HCT116 (cell line): ENCODE results near the gene SBNO2.

Experiments used
- CBX3 ChIP-seq: IDR thresholded peaks from 2 replicates; pipeline ENCODE4 v1.6.1; 2012; ENCODE audit warnings: low read depth
- CTCF ChIP-seq, 3 experiments: fragments of 200-600 bp in 1 of 3; sonication (generic) in 1 of 3; IDR thresholded peaks in 2 of 3; conservative IDR thresholded peaks in 1 of 3; 2 replicates each; pipeline ENCODE4 v1.5.1; 2012 to 2017; ENCODE audit warnings: low read depth in 2 of 3, low read length in 2 of 3, antibody characterized with exemption in 1 of 3, borderline replicate concordance in 1 of 3, control low read depth in 1 of 3, mild to moderate bottlenecking in 1 of 3, mixed read lengths in 1 of 3, mixed run types in 1 of 3, moderate library complexity in 1 of 3; ENCODE audit not compliant: insufficient read depth in 1 of 3
- EZH2 ChIP-seq: fragments of 200-600 bp; sonication (generic); IDR thresholded peaks from 2 replicates; pipeline ENCODE4 v1.6.1; 2017; ENCODE audit warnings: antibody characterized with exemption, mixed run types
- JUND ChIP-seq: IDR thresholded peaks from 2 replicates; pipeline ENCODE4 v1.6.1; 2012
- POLR2AphosphoS5 ChIP-seq: IDR thresholded peaks from 2 replicates; pipeline ENCODE4 v1.6.1; 2011; ENCODE audit warnings: mild to moderate bottlenecking, low read depth, low read length, moderate library complexity

GRCh38 chr19:1161716-1162115 is 12.4 kb downstream of the SBNO2 start:
- TF ChIP-seq EZH2 (no peak), POLR2AphosphoS5 (no peak), CTCF (IDR thresholded peaks at IDR 0.05 in 2 of 3, conservative IDR thresholded peaks at IDR 0.05 in 1 of 3; ENCODE audit: borderline replicate concordance in 1 of 3, insufficient read depth in 1 of 3, low read depth in 2 of 3, low read length in 2 of 3) (no peak), CBX3 (no peak), JUND (no peak)
